K562 (cell line): ENCODE data around the gene COL9A3. TPM values are rescaled to one million over a fixed set of nuclear protein-coding genes. Genes with fewer than 3 reads are reported as not detected.

Experiments
- BCL6 ChIP-seq: fragments of 250-450 bp; sonication (Bioruptor Pico); IDR thresholded peaks from 2 replicates; pipeline ENCODE4 v1.4.0; 2020
- BMI1 ChIP-seq: fragments of 150-350 bp; IDR thresholded peaks from 2 replicates; pipeline ENCODE4 v1.6.1; 2014; ENCODE audit warnings: low read length
- CC2D1A ChIP-seq: fragments of 450-650 bp; IDR thresholded peaks from 2 replicates; pipeline ENCODE4 v1.6.1; 2017; ENCODE audit warnings: mild to moderate bottlenecking
- DMBX1 ChIP-seq: fragments of 250-450 bp; sonication (Bioruptor Pico); IDR thresholded peaks from 2 replicates; pipeline ENCODE4 v1.8.0; 2022; ENCODE audit warnings: inconsistent platforms, mild to moderate bottlenecking, moderate library complexity, borderline replicate concordance
- EP300 ChIP-seq: IDR thresholded peaks from 2 replicates; pipeline ENCODE4 v1.6.1; 2012; ENCODE audit warnings: low read length, improper control_type of control experiment
- ETV5 ChIP-seq: sonication (generic); formaldehyde crosslinking; IDR thresholded peaks from 2 replicates; pipeline ENCODE4 v1.4.0; 2020; ENCODE audit warnings: low read depth, mild to moderate bottlenecking, missing genetic modification reagents
- FOXJ2 ChIP-seq: fragments of 200-800 bp; sonication (Bioruptor generic); IDR thresholded peaks from 2 replicates; pipeline ENCODE4 v1.6.1; 2016; ENCODE audit warnings: missing genetic modification characterization, missing compliant biosample characterization
- GABPB2 ChIP-seq: fragments of 250-450 bp; sonication (Bioruptor Pico); conservative IDR thresholded peaks from 2 replicates; pipeline ENCODE4 v1.5.1; 2021; ENCODE audit warnings: mild to moderate bottlenecking
- HOXB6 ChIP-seq: fragments of 250-450 bp; sonication (Bioruptor Pico); IDR thresholded peaks from 2 replicates; pipeline ENCODE4 v1.5.1; 2022; ENCODE audit warnings: mild to moderate bottlenecking, borderline replicate concordance
- NCOA6 ChIP-seq: fragments of 450-650 bp; IDR thresholded peaks from 2 replicates; pipeline ENCODE4 v1.6.1; 2017; ENCODE audit warnings: mild to moderate bottlenecking
- PHB ChIP-seq: fragments of 250-450 bp; sonication (Bioruptor Pico); IDR thresholded peaks from 2 replicates; pipeline ENCODE4 v1.5.0; 2021
- RFX7 ChIP-seq: fragments of 250-450 bp; sonication (Bioruptor Pico); IDR thresholded peaks from 2 replicates; pipeline ENCODE4 v1.5.1; 2021; ENCODE audit warnings: mild to moderate bottlenecking
- SAFB ChIP-seq: fragments of 200-400 bp; formaldehyde crosslinking; IDR thresholded peaks from 2 replicates; pipeline ENCODE4 v1.6.1; 2017; ENCODE audit warnings: low read depth, low read length, borderline replicate concordance
- SIRT6 ChIP-seq: IDR thresholded peaks from one replicate; pipeline ENCODE4 v1.6.1; 2012; ENCODE audit warnings: low read depth, mild to moderate bottlenecking, control low read depth, inconsistent platforms, low read length, moderate library complexity
- SMARCB1 ChIP-seq: IDR thresholded peaks from 2 replicates; pipeline ENCODE4 v1.6.1; 2011; ENCODE audit warnings: improper control_type of control experiment, low read depth; ENCODE audit not compliant: insufficient read length
- TEAD1 ChIP-seq, 2 experiments: fragments of 450-650 bp in 1 of 2; sonication (generic) in 1 of 2; formaldehyde crosslinking; IDR thresholded peaks; 2 replicates each; pipeline versions ENCODE4 v1.4.0 to v1.8.0; 2020 to 2022; ENCODE audit warnings: mild to moderate bottlenecking in 2 of 2, missing genetic modification reagents in 1 of 2
- THAP7 ChIP-seq: fragments of 250-450 bp; sonication (Bioruptor Pico); IDR thresholded peaks from 2 replicates; pipeline ENCODE4 v1.5.0; 2021
- ZC3H4 ChIP-seq: sonication (generic); formaldehyde crosslinking; IDR thresholded peaks from 2 replicates; pipeline ENCODE4 v1.9.0; 2021; ENCODE audit warnings: missing genetic modification reagents, borderline replicate concordance
- ZFPM2 ChIP-seq: fragments of 250-450 bp; sonication (Bioruptor Pico); IDR thresholded peaks from 2 replicates; pipeline ENCODE4 v1.5.1; 2022; ENCODE audit warnings: mild to moderate bottlenecking
- ZNF282 ChIP-seq: sonication (generic); formaldehyde crosslinking; IDR thresholded peaks from 2 replicates; pipeline ENCODE4 v1.8.1; 2023; ENCODE audit warnings: missing genetic modification reagents
- polyA plus RNA-seq, 8 experiments: library from polyadenylated mRNA; depleted of rRNA in 4 of 8; stranded (reverse) in 5 of 8; unstranded in 3 of 8; fragments of >200 nt; fragmentation: Nextera tagmentation in 2 of 8; fragmentation: Illumina TruSeq in 1 of 8; extraction: Ambion mirVana in 2 of 8; extraction: Trizol in 1 of 8; gene quantifications; 2 replicates each; pipeline versions ENCODE4 v1.2.1 to v1.2.3, GENCODE V29; 2011 to 2014; ENCODE audit warnings: inconsistent platforms in 1 of 8, missing spikeins in 1 of 8
- total RNA-seq, 7 experiments: library from RNA; depleted of rRNA in 6 of 7; stranded (reverse); fragments of >200 nt in 6 of 7; fragmentation: Illumina TruSeq in 2 of 7; extraction: Trizol in 2 of 7; gene quantifications; 2 replicates each; pipeline versions ENCODE4 v1.2.1 to v1.2.3, GENCODE V29; 2011 to 2021; ENCODE audit warnings: low replicate concordance in 1 of 7
- TF ChIP-seq, protein P1 (sequence below): fragments of 200-800 bp; sonication (Bioruptor generic); IDR thresholded peaks from 2 replicates; pipeline ENCODE4 v1.6.1; 2017; ENCODE audit warnings: missing genetic modification characterization, missing compliant biosample characterization
- TF ChIP-seq, protein P2 (sequence below): IDR thresholded peaks from 2 replicates; pipeline ENCODE4 v1.6.1; 2012; ENCODE audit warnings: low read depth, low read length, improper control_type of control experiment, borderline replicate concordance
- TF ChIP-seq, protein P3 (sequence below): IDR thresholded peaks from 2 replicates; pipeline ENCODE4 v1.6.1; 2014; ENCODE audit warnings: antibody characterized with exemption
- TF ChIP-seq, protein P4 (sequence below): sonication (generic); formaldehyde crosslinking; IDR thresholded peaks from 2 replicates; pipeline ENCODE4 v1.8.0; 2022; ENCODE audit warnings: missing genetic modification reagents, mild to moderate bottlenecking, borderline replicate concordance

COL9A3 gene
- total and polyA plus RNA-seq, 9 of the 15 experiments (the other 6 are each of a cell fraction or from before 2014, with no cell fraction given) = 0.14 to 3.6 (median 0.88) TPM; not detected in 1

- TF ChIP-seq, protein P1, sequence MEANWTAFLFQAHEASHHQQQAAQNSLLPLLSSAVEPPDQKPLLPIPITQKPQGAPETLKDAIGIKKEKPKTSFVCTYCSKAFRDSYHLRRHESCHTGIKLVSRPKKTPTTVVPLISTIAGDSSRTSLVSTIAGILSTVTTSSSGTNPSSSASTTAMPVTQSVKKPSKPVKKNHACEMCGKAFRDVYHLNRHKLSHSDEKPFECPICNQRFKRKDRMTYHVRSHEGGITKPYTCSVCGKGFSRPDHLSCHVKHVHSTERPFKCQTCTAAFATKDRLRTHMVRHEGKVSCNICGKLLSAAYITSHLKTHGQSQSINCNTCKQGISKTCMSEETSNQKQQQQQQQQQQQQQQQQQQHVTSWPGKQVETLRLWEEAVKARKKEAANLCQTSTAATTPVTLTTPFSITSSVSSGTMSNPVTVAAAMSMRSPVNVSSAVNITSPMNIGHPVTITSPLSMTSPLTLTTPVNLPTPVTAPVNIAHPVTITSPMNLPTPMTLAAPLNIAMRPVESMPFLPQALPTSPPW (CRISPR knock-in tag) = peak; percentile 75
- no peak for TF ChIP-seq TEAD1 (CRISPR knock-in tag; IDR thresholded peaks at IDR 0.05)
- TF ChIP-seq BCL6 (CRISPR knock-in tag) = no peak
- TF ChIP-seq, protein P2, sequence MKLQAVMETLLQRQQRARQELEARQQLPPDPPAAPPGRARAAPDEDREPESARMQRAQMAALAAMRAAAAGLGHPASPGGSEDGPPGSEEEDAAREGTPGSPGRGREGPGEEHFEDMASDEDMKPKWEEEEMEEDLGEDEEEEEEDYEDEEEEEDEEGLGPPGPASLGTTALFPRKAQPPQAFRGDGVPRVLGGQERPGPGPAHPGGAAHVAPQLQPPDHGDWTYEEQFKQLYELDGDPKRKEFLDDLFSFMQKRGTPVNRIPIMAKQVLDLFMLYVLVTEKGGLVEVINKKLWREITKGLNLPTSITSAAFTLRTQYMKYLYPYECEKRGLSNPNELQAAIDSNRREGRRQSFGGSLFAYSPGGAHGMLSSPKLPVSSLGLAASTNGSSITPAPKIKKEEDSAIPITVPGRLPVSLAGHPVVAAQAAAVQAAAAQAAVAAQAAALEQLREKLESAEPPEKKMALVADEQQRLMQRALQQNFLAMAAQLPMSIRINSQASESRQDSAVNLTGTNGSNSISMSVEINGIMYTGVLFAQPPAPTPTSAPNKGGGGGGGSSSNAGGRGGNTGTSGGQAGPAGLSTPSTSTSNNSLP = no peak
- TF ChIP-seq ZC3H4 (CRISPR knock-in tag) = no peak; the same call in 1 of the 2 replicates
- no peak; the same call in 1 of the 2 replicates for TF ChIP-seq EP300
- TF ChIP-seq SAFB = no peak
- TF ChIP-seq FOXJ2 = no peak
- TF ChIP-seq GABPB2 (CRISPR knock-in tag) = no peak
- TF ChIP-seq SIRT6 = no peak
- no peak for TF ChIP-seq ZFPM2 (CRISPR knock-in tag)
- TF ChIP-seq THAP7 (CRISPR knock-in tag) = no peak
- no peak for TF ChIP-seq HOXB6 (CRISPR knock-in tag)
- no peak for TF ChIP-seq PHB (CRISPR knock-in tag)
- TF ChIP-seq NCOA6 = no peak
- TF ChIP-seq RFX7 (CRISPR knock-in tag) = no peak
- peak; percentile 67 for TF ChIP-seq CC2D1A
- TF ChIP-seq, protein P3, sequence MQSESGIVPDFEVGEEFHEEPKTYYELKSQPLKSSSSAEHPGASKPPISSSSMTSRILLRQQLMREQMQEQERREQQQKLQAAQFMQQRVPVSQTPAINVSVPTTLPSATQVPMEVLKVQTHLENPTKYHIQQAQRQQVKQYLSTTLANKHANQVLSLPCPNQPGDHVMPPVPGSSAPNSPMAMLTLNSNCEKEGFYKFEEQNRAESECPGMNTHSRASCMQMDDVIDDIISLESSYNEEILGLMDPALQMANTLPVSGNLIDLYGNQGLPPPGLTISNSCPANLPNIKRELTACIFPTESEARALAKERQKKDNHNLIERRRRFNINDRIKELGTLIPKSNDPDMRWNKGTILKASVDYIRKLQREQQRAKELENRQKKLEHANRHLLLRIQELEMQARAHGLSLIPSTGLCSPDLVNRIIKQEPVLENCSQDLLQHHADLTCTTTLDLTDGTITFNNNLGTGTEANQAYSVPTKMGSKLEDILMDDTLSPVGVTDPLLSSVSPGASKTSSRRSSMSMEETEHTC = no peak
- no peak for TF ChIP-seq SMARCB1
- TF ChIP-seq DMBX1 = peak; percentile 68; the same call in 1 of the 2 replicates
- no peak for TF ChIP-seq BMI1
- TF ChIP-seq, protein P4, sequence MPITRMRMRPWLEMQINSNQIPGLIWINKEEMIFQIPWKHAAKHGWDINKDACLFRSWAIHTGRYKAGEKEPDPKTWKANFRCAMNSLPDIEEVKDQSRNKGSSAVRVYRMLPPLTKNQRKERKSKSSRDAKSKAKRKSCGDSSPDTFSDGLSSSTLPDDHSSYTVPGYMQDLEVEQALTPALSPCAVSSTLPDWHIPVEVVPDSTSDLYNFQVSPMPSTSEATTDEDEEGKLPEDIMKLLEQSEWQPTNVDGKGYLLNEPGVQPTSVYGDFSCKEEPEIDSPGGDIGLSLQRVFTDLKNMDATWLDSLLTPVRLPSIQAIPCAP (CRISPR knock-in tag) = no peak
- TF ChIP-seq ETV5 = peak; percentile 79; the same call in 1 of the 2 replicates
- no peak for TF ChIP-seq ZNF282
Observed at GRCh38 chr20:62776692-62777527, 39.9 kb upstream of the COL9A3 start (continued).
